Measurements from ENCODE around the gene INPP5A.
"Not testable (repeated sequence)": the region's sequence is repeated elsewhere in the genome, so short reads cannot be mapped to it uniquely, and the experiment has no call there.

The INPP5A gene

GRCh38 chr10:132732518-132732917 is 194.9 kb downstream of the INPP5A start:
- DNase-seq = no peak

GRCh38 chr10:132733926-132734325 is 196.3 kb downstream of the INPP5A start:
- no peak for DNase-seq

- no peak for DNase-seq
Measured at GRCh38 chr10:132735341-132735775, 197.8 kb downstream of the INPP5A start.

- DNase-seq = no peak
Measured at GRCh38 chr10:132735923-132736391, 198.4 kb downstream of the INPP5A start.

- DNase-seq = no peak
Measured at GRCh38 chr10:132737390-132738048, 199.9 kb downstream of the INPP5A start.

- DNase-seq = no peak
Measured at GRCh38 chr10:132738454-132739224, 201.1 kb downstream of the INPP5A start.

- no peak for DNase-seq
Measured at GRCh38 chr10:132739225-132739613, 201.6 kb downstream of the INPP5A start.

- DNase-seq = no peak
Measured at GRCh38 chr10:132740588-132740987, 203.0 kb downstream of the INPP5A start.

GRCh38 chr10:132742167-132742836 is 204.7 kb downstream of the INPP5A start:
- no peak for DNase-seq

- DNase-seq = no peak
Measured at GRCh38 chr10:132742837-132743194, 205.2 kb downstream of the INPP5A start.

- DNase-seq = not testable (repeated sequence)
Measured at GRCh38 chr10:132743196-132743924, 205.8 kb downstream of the INPP5A start.

GRCh38 chr10:132743925-132744490 is 206.4 kb downstream of the INPP5A start:
- no peak for DNase-seq

GRCh38 chr10:132744839-132745238 is 207.3 kb downstream of the INPP5A start:
- no peak for DNase-seq

- DNase-seq = no peak
Measured at GRCh38 chr10:132745511-132745910, 207.9 kb downstream of the INPP5A start.

- no peak for DNase-seq
Measured at GRCh38 chr10:132745971-132746370, 208.4 kb downstream of the INPP5A start.

- DNase-seq = no peak
Measured at GRCh38 chr10:132746386-132746785, 208.8 kb downstream of the INPP5A start.

GRCh38 chr10:132746801-132747625 is 209.4 kb downstream of the INPP5A start:
- no peak for DNase-seq

GRCh38 chr10:132748135-132748534 is 210.5 kb downstream of the INPP5A start:
- DNase-seq = no peak

GRCh38 chr10:132748545-132749370 is 211.2 kb downstream of the INPP5A start:
- DNase-seq = no peak

- DNase-seq = no peak
Measured at GRCh38 chr10:132749371-132749795, 211.8 kb downstream of the INPP5A start.

- DNase-seq = no peak
Measured at GRCh38 chr10:132750936-132751335, 213.3 kb downstream of the INPP5A start.

Data from activated CD4-positive, alpha-beta T cell treated with anti-CD3 and anti-CD28 coated beads for 48 hours (primary cell).